Skeletal muscle satellite cell (primary cell): Measurements from ENCODE around the gene POFUT2.

Source experiments
- H3K27me3 ChIP-seq: 2 replicates; pipeline ENCODE4 v1.7.0; 2013; ENCODE audit warnings: low read length; ENCODE audit not compliant: control insufficient read depth, insufficient read depth
- H3K36me3 ChIP-seq: 2 replicates; pipeline ENCODE4 v1.7.0; 2013; ENCODE audit warnings: mild to moderate bottlenecking, control low read depth, low read length; ENCODE audit not compliant: insufficient read depth
- H3K4me1 ChIP-seq: 2 replicates; pipeline ENCODE4 v1.7.0; 2013; ENCODE audit warnings: low read length; ENCODE audit not compliant: control insufficient read depth, insufficient read depth
- H3K4me2 ChIP-seq: 2 replicates; pipeline ENCODE4 v1.7.0; 2013; ENCODE audit warnings: mild to moderate bottlenecking, low read length
- H3K4me3 ChIP-seq: 2 replicates; pipeline ENCODE4 v1.7.0; 2013; ENCODE audit warnings: low read length
- H3K9ac ChIP-seq: 2 replicates; pipeline ENCODE4 v1.7.0; 2013; ENCODE audit warnings: mild to moderate bottlenecking, low read depth, low read length, moderate library complexity
- H3K9me3 ChIP-seq: replicated peaks from 2 replicates; pipeline ENCODE4 v1.7.0; 2013; ENCODE audit warnings: mild to moderate bottlenecking, control low read depth, low read length

POFUT2 gene

DNA sequence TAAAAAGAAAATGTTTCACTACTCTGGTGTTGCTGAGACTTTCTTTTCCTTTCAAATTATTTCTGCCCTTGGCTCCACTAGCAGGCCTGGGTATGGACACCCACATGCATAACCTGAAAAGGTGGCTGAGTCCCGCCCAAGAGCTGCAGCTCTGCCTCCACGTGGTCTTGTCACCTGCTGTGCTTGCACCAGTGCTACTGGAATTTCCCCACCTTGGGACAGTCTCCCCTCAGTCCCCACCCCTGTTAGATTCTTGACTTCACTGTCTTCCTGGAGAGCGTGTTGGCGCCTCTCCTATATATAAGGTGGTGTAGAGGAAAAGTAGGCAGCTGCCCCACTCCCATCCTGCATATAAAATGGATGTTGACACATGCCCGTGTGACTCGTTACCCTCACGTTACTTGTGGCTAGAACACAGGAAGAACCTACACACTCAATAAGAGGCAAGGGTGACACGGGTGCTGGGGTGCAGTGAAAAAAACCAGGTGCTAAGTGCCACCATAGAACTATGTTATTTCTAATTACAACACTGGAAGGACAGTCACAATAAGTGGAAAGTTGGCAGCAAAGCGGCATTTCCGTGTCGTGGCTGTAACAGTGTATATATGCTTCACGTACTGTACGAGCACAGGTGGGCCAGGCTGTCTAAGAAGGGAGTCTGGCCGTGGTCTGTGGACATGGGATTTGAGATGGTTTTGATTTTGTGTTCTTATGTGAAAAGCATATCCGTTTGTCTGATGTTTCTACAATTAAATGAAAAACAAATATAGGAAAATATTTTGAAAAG is 61.0 kb downstream of the POFUT2 start:
- no peaks in the 10 kb centered on the region for H3K27me3 ChIP-seq
- peaks cover 42% of the 10 kb centered on the region for H3K4me1 ChIP-seq
- H3K36me3 ChIP-seq: peaks cover 28% of the 10 kb centered on the region
- H3K9ac ChIP-seq: no peak overlapping the region
- H3K4me2 ChIP-seq: no peak overlapping the region
- no peak overlapping the region for H3K4me3 ChIP-seq
- H3K9me3 ChIP-seq: no peaks in the 10 kb centered on the region

GRCh38 chr21:45225741-45226327 is 61.9 kb downstream of the POFUT2 start:
- no peak overlapping the region for H3K4me2 ChIP-seq
- H3K4me1 ChIP-seq: peaks cover 42% of the 10 kb centered on the region
- peaks cover 37% of the 10 kb centered on the region for H3K36me3 ChIP-seq
- no peak overlapping the region for H3K9ac ChIP-seq
- H3K4me3 ChIP-seq: no peak overlapping the region
- H3K9me3 ChIP-seq: no peaks in the 10 kb centered on the region
- H3K27me3 ChIP-seq: no peaks in the 10 kb centered on the region

DNA sequence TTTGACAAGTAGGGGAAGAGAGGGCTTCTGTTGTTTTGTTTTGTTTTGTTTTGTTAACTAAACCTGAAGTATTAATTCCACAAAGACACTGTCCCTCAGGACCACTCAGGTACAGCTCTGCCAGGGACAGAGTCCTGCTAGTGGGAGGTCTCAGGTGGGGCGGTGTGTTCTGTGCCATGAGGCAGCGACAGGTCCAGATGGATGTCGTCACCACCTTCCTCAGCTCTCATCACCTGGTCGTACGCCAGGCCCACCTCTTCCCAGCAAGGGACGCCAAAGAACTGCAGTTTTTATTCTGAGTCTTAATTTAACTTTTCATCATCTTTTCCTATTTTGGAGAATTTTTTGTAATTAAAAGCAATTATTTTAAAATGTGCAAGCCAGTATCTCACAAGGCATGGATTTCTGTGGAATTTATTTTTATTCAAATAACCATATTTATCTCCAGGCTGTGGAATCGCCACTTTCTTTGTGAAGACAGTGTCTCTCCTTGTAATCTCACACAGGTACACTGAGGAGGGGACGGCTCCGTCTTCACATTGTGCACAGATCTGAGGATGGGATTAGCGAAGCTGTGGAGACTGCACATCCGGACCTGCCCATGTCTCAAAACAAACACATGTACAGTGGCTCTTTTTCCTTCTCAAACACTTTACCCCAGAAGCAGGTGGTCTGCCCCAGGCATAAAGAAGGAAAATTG is 62.5 kb downstream of the POFUT2 start:
- H3K4me2 ChIP-seq: no peak overlapping the region
- no peak overlapping the region for H3K9ac ChIP-seq
- H3K36me3 ChIP-seq: peaks cover 43% of the 10 kb centered on the region
- H3K4me3 ChIP-seq: no peak overlapping the region
- H3K4me1 ChIP-seq: peaks cover 42% of the 10 kb centered on the region
- no peaks in the 10 kb centered on the region for H3K9me3 ChIP-seq
- no peaks in the 10 kb centered on the region for H3K27me3 ChIP-seq

DNA sequence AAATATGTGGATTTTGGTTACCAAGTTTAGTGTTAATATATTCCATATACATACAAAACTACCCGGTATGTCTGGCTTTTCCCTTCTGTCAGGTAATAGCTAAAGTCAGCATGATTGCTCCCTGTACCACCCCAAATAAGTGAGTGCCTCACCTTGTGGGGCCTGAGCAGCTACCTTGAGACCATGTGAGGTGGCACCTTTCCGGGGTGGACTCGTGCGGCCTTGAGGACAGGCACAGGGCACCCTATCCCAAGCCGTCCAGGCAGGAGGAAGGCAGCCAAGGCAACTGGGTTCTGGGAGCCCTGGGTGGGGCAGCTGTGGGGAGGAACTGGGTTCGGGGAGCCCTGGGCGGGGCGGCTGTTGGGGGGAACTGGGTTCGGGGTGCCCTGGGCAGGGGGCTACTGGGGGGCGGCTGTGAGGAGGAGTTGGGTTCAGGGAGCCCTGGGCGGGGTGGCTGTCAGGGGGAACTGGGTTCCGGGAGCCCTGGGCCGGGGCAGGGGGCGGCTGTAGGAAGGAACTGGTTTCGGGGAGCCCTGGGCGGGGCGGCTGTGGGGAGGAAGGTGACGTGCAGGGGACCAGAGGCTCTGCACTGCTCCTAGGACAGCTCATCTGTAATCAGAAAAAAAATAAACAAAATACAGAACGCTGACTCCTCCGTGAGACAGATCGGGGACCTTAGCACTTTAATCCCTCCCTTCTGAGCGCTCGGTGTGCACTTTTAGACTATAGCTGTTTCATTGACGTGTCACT is 63.3 kb downstream of the POFUT2 start:
- peaks cover 42% of the 10 kb centered on the region for H3K4me1 ChIP-seq
- peaks cover 52% of the 10 kb centered on the region for H3K36me3 ChIP-seq
- no peak overlapping the region for H3K4me2 ChIP-seq
- no peaks in the 10 kb centered on the region for H3K9me3 ChIP-seq
- H3K9ac ChIP-seq: no peak overlapping the region
- H3K27me3 ChIP-seq: no peaks in the 10 kb centered on the region
- H3K4me3 ChIP-seq: no peak overlapping the region

DNA sequence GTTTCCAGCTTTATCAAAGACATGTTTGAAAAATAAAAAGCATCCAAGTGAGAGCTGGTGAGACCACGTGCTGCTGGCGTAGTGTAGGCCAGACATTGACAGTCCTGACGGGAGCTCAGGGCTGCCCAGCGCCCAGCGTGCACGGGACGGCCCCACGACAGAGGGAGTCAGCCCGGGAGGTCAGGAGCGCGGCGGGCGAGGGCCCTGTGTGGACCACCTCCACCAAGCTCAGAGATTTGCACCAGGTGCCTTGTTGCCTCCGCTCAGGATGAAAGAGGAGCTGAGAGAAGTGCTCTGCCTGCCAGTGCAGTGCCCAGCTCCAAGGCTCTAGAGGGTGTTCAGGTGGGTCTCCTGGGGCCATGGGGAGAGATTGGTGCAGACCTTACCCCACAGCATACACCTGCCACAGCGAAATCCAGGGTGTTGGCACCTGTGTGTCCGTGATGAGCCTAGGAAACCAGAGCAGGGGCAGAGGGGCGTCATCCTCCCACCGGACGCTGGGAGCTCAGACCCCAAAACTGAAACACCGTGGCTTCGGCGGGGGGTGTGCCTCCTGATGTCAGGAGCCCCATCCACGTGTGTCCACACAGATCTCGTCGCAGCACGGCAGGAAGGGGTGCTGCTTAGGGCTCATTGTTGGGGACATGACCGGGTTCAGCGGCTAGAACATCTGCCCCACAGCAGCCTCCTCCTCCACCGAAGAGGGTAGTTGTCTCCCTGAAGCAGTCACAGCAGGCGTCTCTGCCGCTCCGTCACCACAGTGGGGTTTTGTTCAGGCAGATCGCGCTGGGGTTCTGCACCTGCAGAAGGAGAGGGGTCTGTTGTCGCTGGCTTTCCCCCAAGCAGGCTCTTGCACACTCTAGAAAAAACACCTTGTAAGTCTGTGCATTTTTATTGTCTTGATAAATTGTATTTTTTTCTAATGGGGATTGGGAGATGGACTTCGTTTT is 64.2 kb downstream of the POFUT2 start:
- Histone ChIP-seq H3K9me3 (no peaks in the 10 kb centered on the region), H3K4me2 (no peak overlapping the region), H3K27me3 (no peaks in the 10 kb centered on the region), H3K9ac (no peak overlapping the region), H3K4me3 (no peak overlapping the region), H3K4me1 (peaks cover 36% of the 10 kb centered on the region), H3K36me3 (peaks cover 55% of the 10 kb centered on the region)

DNA sequence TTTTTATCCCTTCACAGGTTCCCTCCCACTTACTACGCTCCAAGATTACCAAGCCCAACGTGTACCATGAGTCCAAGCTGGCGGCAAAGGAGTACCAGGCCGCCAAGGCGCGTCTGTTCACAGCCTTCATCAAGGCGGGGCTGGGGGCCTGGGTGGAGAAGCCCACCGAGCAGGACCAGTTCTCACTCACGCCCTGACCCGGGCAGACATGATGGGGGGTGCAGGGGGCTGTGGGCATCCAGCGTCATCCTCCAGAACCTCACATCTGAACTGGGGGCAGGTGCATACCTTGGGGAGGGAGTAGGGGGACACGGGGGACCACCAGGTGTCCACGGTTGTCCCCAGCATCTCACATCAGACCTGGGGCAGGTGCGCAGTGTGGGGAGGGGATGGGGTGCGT is 65.7 kb downstream of the POFUT2 start:
- Histone ChIP-seq H3K36me3 (peaks cover 66% of the 10 kb centered on the region), H3K9me3 (no peaks in the 10 kb centered on the region), H3K4me2 (no peak overlapping the region), H3K4me3 (no peak overlapping the region), H3K4me1 (peaks cover 21% of the 10 kb centered on the region), H3K9ac (no peak overlapping the region), H3K27me3 (no peaks in the 10 kb centered on the region)

DNA sequence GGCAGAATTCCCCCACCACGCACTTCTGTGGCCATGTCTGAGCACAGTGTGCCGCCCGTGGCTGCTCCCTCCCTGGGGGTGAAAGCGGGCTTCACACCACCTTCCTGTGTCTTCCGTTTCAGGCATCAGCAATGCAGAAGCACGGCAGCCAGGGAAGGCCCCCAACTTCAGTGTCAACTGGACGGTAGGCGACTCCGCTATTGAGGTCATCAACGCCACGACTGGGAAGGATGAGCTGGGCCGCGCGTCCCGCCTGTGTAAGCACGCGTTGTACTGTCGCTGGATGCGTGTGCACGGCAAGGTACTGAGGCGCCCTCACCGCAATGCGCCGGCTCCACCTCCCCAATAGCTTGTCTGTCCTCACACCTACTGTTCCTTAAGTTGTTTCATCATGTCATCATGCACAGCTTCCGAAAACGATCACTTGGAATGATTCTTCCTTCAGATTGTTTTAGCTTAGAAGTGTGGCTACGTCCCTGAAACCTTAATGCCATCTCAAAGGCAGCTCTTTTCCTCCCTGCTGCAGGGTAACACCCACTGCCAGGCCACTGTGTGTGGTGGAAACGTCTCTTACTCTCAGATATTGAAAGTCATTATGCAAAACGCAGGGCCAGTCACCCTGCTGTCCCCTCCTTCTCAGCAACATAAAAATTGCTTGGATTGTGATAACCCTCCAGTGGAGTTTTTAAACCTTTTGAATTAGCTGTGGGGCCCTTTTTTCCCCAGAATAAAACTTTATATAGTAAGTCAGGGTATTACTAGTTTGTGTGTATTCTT is 66.8 kb downstream of the POFUT2 start:
- Histone ChIP-seq H3K27me3 (no peaks in the 10 kb centered on the region), H3K4me3 (no peak overlapping the region), H3K9ac (no peak overlapping the region), H3K36me3 (peaks cover 66% of the 10 kb centered on the region), H3K4me1 (peaks cover 10% of the 10 kb centered on the region), H3K4me2 (no peak overlapping the region), H3K9me3 (no peaks in the 10 kb centered on the region)

DNA sequence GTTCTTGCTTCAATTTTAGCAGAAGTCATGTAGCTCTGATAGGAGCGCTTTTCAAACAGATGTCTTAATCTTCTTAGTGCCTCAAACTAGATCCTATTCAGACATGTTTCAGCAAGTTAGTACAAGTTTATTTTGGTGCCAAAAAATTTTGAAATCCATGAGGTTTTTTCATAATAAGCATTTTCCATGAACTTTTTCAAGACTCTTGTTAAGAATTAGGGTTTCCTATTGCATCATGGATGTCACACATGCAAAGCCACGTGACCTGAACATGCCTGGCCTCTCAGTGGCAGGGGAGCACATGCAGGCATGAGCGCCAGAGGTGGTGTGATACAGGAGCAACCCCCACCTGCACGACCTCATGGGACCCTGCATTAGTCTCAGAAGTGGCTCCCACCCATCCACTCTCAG is 67.6 kb downstream of the POFUT2 start:
- H3K9me3 ChIP-seq: no peaks in the 10 kb centered on the region

DNA sequence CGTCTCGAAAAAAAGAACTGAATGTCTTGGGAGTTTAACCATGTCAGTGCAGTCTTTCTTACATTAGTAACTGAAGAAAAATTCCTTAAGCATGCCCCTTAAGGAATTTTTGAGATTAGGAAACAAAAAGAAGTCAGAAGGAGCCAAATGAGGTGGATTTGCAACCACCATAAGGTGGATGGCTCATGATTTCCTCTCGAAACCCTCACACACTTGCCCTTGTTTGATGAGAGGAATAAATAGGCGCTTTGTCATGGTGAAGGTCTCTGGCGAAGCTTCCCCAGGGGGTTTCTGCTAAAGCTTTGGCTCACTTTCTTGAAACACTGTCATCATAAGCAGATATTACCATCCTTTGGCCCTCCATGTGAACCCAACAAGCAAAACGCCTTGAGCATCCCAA is 68.2 kb downstream of the POFUT2 start:
- no peaks in the 10 kb centered on the region for H3K4me1 ChIP-seq
- peaks cover 67% of the 10 kb centered on the region for H3K36me3 ChIP-seq
- no peaks in the 10 kb centered on the region for H3K9me3 ChIP-seq
- H3K4me2 ChIP-seq: no peak overlapping the region
- no peak overlapping the region for H3K4me3 ChIP-seq
- H3K27me3 ChIP-seq: no peaks in the 10 kb centered on the region
- no peak overlapping the region for H3K9ac ChIP-seq

More for the DNA sequence above, 67.6 kb downstream of the POFUT2 start:
- H3K36me3 ChIP-seq: peaks cover 63% of the 10 kb centered on the region
- no peak overlapping the region for H3K9ac ChIP-seq
- H3K4me3 ChIP-seq: no peak overlapping the region
- H3K4me2 ChIP-seq: no peak overlapping the region
- no peaks in the 10 kb centered on the region for H3K27me3 ChIP-seq
- H3K4me1 ChIP-seq: peaks cover 4% of the 10 kb centered on the region

- H3K27me3 ChIP-seq: no peaks in the 10 kb centered on the region
- no peaks in the 10 kb centered on the region for H3K9me3 ChIP-seq
- no peak overlapping the region for H3K4me3 ChIP-seq
- peaks cover 57% of the 10 kb centered on the region for H3K36me3 ChIP-seq
- no peak overlapping the region for H3K4me2 ChIP-seq
- no peaks in the 10 kb centered on the region for H3K4me1 ChIP-seq
- H3K9ac ChIP-seq: no peak overlapping the region
These were observed 70.7 kb downstream of the POFUT2 start for GRCh38 chr21:45217010-45217409.
